Tibial nerve (tissue), 4 donors: ENCODE results near the gene CAMTA1.

Experiments
- CTCF ChIP-seq, 5 experiments: fragments of 200-600 bp in 3 of 5; fragments of 450-650 bp in 2 of 5; sonication (generic) in 3 of 5; IDR thresholded peaks; one replicate each; pipeline ENCODE4 v1.5.1; 2016 to 2019; ENCODE audit warnings: antibody characterized with exemption in 5 of 5, mild to moderate bottlenecking in 3 of 5, moderate library complexity in 2 of 5
- EP300 ChIP-seq, 2 donors: sonication (generic); formaldehyde crosslinking; IDR thresholded peaks; one replicate each; pipeline ENCODE4 v1.6.1; 2017; ENCODE audit warnings: antibody characterized with exemption in 2 of 2, mild to moderate bottlenecking in 1 of 2
- POLR2A ChIP-seq, 2 donors: fragments of 450-650 bp; IDR thresholded peaks; one replicate each; pipeline ENCODE4 v1.6.1; 2017; ENCODE audit warnings: antibody characterized with exemption in 2 of 2, mild to moderate bottlenecking in 2 of 2, moderate library complexity in 2 of 2

- TF ChIP-seq CTCF (IDR thresholded peaks at IDR 0.05): no peak
- TF ChIP-seq EP300 (IDR thresholded peaks at IDR 0.05): no peak
- TF ChIP-seq POLR2A (IDR thresholded peaks at IDR 0.05): no peak
Observed at GRCh38 chr1:7403265-7404045, 618.2 kb downstream of the CAMTA1 start.
